Kidney tubule cell (primary cell): ENCODE results near the gene DOCK3.
"Not testable (repeated sequence)": the region's sequence is repeated elsewhere in the genome, so short reads cannot be mapped to it uniquely, and the experiment has no call there.

Experiments
- DNase-seq: peaks from one replicate; pipeline ENCODE4 v3.0.0-alpha.2; 2018; ENCODE audit warnings: low spot score

DOCK3 gene

GRCh38 chr3:50805321-50805720, 130.6 kb downstream of the DOCK3 start:
- DNase-seq, result no peak

GRCh38 chr3:50806031-50806430, 131.3 kb downstream of the DOCK3 start:
- peak; percentile 13 for DNase-seq

GRCh38 chr3:50806806-50807205, 132.1 kb downstream of the DOCK3 start:
- DNase-seq, result peak; percentile 81

- peak; percentile 59 for DNase-seq
These were observed 132.5 kb downstream of the DOCK3 start for GRCh38 chr3:50807266-50807665.

- DNase-seq, result no peak
These were observed 137.2 kb downstream of the DOCK3 start for GRCh38 chr3:50811893-50812292.

- DNase-seq, result peak; percentile 57
These were observed 141.1 kb downstream of the DOCK3 start for GRCh38 chr3:50815844-50816243.

- DNase-seq, result no peak
These were observed 142.2 kb downstream of the DOCK3 start for GRCh38 chr3:50816894-50817293.

- no peak for DNase-seq
These were observed 143.2 kb downstream of the DOCK3 start for GRCh38 chr3:50817756-50818529.

- no peak for DNase-seq
These were observed 145.2 kb downstream of the DOCK3 start for GRCh38 chr3:50819882-50820281.

GRCh38 chr3:50825841-50826240, 151.1 kb downstream of the DOCK3 start:
- peak; percentile 34 for DNase-seq

GRCh38 chr3:50830451-50830850, 155.7 kb downstream of the DOCK3 start:
- no peak for DNase-seq

- not testable (repeated sequence) for DNase-seq
These were observed 156.3 kb downstream of the DOCK3 start for GRCh38 chr3:50831009-50831408.

- DNase-seq, result no peak
These were observed 166.3 kb downstream of the DOCK3 start for GRCh38 chr3:50840983-50841489.

- no peak for DNase-seq
These were observed 173.6 kb downstream of the DOCK3 start for GRCh38 chr3:50848308-50848707.

- no peak for DNase-seq
These were observed 176.1 kb downstream of the DOCK3 start for GRCh38 chr3:50850639-50851511.

- no peak for DNase-seq
These were observed 179.2 kb downstream of the DOCK3 start for GRCh38 chr3:50853936-50854335.

GRCh38 chr3:50862221-50862620, 187.5 kb downstream of the DOCK3 start:
- DNase-seq, result no peak

GRCh38 chr3:50873376-50874157, 198.8 kb downstream of the DOCK3 start:
- no peak for DNase-seq

- not testable (repeated sequence) for DNase-seq
These were observed 200.1 kb downstream of the DOCK3 start for GRCh38 chr3:50874876-50875275.

- no peak for DNase-seq
These were observed 202.2 kb downstream of the DOCK3 start for GRCh38 chr3:50876947-50877346.

GRCh38 chr3:50882733-50883132, 208.0 kb downstream of the DOCK3 start:
- not testable (repeated sequence) for DNase-seq

- DNase-seq, result no peak
These were observed 209.0 kb downstream of the DOCK3 start for GRCh38 chr3:50883755-50884154.
